SK-N-SH (cell line): Measurements from ENCODE around the gene SCAANT1. TPM values are rescaled to one million over a fixed set of nuclear protein-coding genes. Genes with fewer than 3 reads are reported as not detected.

Experiments used
- CTCF ChIA-PET: fragments of 300-600, 350-600 bp; formaldehyde crosslinking; extraction: SDS; loops from one replicate; lab custom pipeline; 2021; lab: Yijun Ruan, JAX
- POLR2A ChIA-PET: fragments of 350-600 bp; sonication (Branson Sonifier 250); formaldehyde crosslinking; extraction: SDS; loops from one replicate; lab custom pipeline; 2020; ENCODE audit warnings: antibody characterized with exemption, inconsistent platforms; lab: Yijun Ruan, JAX
- DNase-seq: peaks from one replicate; pipeline ENCODE4 v3.0.0; 2012
- H2AFZ ChIP-seq: fragments of 200-600 bp; sonication (generic); 2 replicates; pipeline ENCODE4 v1.8.1; 2016; ENCODE audit warnings: antibody characterized with exemption, mild to moderate bottlenecking, low read depth
- H3F3A ChIP-seq: fragments of 200-600 bp; sonication (generic); replicated peaks from 2 replicates; pipeline ENCODE3; 2016; ENCODE audit warnings: antibody characterized with exemption, mild to moderate bottlenecking; ENCODE audit not compliant: insufficient read depth
- H3K27ac ChIP-seq, 2 experiments: fragments of 200-500 bp in 1 of 2; fragments of 200-600 bp in 1 of 2; sonication (Bioruptor generic) in 1 of 2; sonication (generic), shearing (Covaris generic) in 1 of 2; 2 replicates each; pipeline versions ENCODE4 v1.5.1 to v1.6.1; 2014 to 2016; ENCODE audit warnings: low read depth in 2 of 2, inconsistent platforms in 1 of 2, low read length in 1 of 2, mild to moderate bottlenecking in 1 of 2, mixed read lengths in 1 of 2
- H3K27me3 ChIP-seq: fragments of 200-600 bp; sonication (generic), shearing (Covaris generic); 2 replicates; pipeline ENCODE4 v1.6.1; 2016; ENCODE audit warnings: mixed run types; ENCODE audit not compliant: insufficient read depth
- H3K36me3 ChIP-seq, 2 experiments: fragments of 200-500 bp in 1 of 2; fragments of 200-600 bp in 1 of 2; sonication (Bioruptor generic) in 1 of 2; sonication (generic) in 1 of 2; replicated peaks in 1 of 2; 2 replicates each; pipeline versions ENCODE3 to v1.5.1; 2014 to 2016; ENCODE audit warnings: low read length in 1 of 2, mild to moderate bottlenecking in 1 of 2; ENCODE audit not compliant: insufficient read depth in 2 of 2, control insufficient read depth in 1 of 2
- H3K4me1 ChIP-seq, 2 experiments: fragments of 200-500 bp in 1 of 2; fragments of 200-600 bp in 1 of 2; sonication (Bioruptor generic) in 1 of 2; sonication (generic), shearing (Covaris generic) in 1 of 2; 2 replicates each; pipeline versions ENCODE4 v1.5.1 to v1.6.1; 2014 to 2016; ENCODE audit warnings: low read depth in 1 of 2, low read length in 1 of 2, mixed run types in 1 of 2; ENCODE audit not compliant: insufficient read depth in 2 of 2, control insufficient read depth in 1 of 2
- H3K4me2 ChIP-seq: fragments of 200-600 bp; sonication (generic), shearing (Covaris generic); 2 replicates; pipeline ENCODE4 v1.6.1; 2017; ENCODE audit warnings: mixed run types
- H3K4me3 ChIP-seq, 2 experiments: fragments of 200-500 bp in 1 of 2; fragments of 200-600 bp in 1 of 2; sonication (Bioruptor generic) in 1 of 2; sonication (generic), shearing (Covaris generic) in 1 of 2; 2 replicates each; pipeline versions ENCODE4 v1.5.1 to v1.8.1; 2014 to 2016; ENCODE audit warnings: low read depth in 2 of 2, inconsistent platforms in 1 of 2, low read length in 1 of 2, mild to moderate bottlenecking in 1 of 2, mixed read lengths in 1 of 2, moderate library complexity in 1 of 2
- H3K79me2 ChIP-seq: fragments of 200-600 bp; sonication (generic); 2 replicates; pipeline ENCODE4 v1.8.1; 2017; ENCODE audit warnings: mild to moderate bottlenecking; ENCODE audit not compliant: insufficient read depth
- H3K9ac ChIP-seq: fragments of 200-600 bp; sonication (generic); 2 replicates; pipeline ENCODE4 v1.6.1; 2017; ENCODE audit warnings: mixed run types
- H3K9me2 ChIP-seq: fragments of 200-600 bp; sonication (generic); 2 replicates; pipeline ENCODE4 v1.6.1; 2017; ENCODE audit warnings: mixed run types
- H3K9me3 ChIP-seq: fragments of 200-600 bp; sonication (generic); 2 replicates; pipeline ENCODE4 v1.6.1; 2017; ENCODE audit warnings: mixed run types, mild to moderate bottlenecking, moderate library complexity
- H4K20me1 ChIP-seq: fragments of 200-600 bp; sonication (generic); 2 replicates; pipeline ENCODE4 v1.6.1; 2017; ENCODE audit warnings: mild to moderate bottlenecking, mixed run types; ENCODE audit not compliant: insufficient read depth
- CHD2 ChIP-seq: fragments of 150-350 bp; IDR thresholded peaks from 2 replicates; pipeline ENCODE4 v1.6.1; 2018; ENCODE audit warnings: low read length; ENCODE audit not compliant: partially characterized antibody
- CTCF ChIP-seq: fragments of 200-600 bp; sonication (generic); IDR thresholded peaks from 2 replicates; pipeline ENCODE4 v1.6.1; 2017; ENCODE audit warnings: antibody characterized with exemption, mild to moderate bottlenecking, moderate library complexity
- EP300 ChIP-seq, 2 experiments: IDR thresholded peaks; 2 replicates each; pipeline versions ENCODE4 v1.4.0 to v1.6.1; 2012; ENCODE audit warnings: borderline replicate concordance in 1 of 2, low read depth in 1 of 2, low read length in 1 of 2
- EZH2phosphoT487 ChIP-seq: fragments of 200-600 bp; sonication (generic); IDR thresholded peaks from 2 replicates; pipeline ENCODE4 v1.6.1; 2017; ENCODE audit warnings: low read depth, mixed run types, mild to moderate bottlenecking, antibody characterized with exemption, moderate library complexity, borderline replicate concordance
- FOXM1 ChIP-seq: IDR thresholded peaks from 2 replicates; pipeline ENCODE4 v1.4.0; 2012; ENCODE audit warnings: low read depth, mild to moderate bottlenecking
- GABPA ChIP-seq: IDR thresholded peaks from 2 replicates; pipeline ENCODE4 v1.4.0; 2012; ENCODE audit warnings: low read depth, mild to moderate bottlenecking
- JUND ChIP-seq: IDR thresholded peaks from 2 replicates; pipeline ENCODE4 v1.4.0; 2012
- MEF2A ChIP-seq: IDR thresholded peaks from 2 replicates; pipeline ENCODE4 v1.4.0; 2012; ENCODE audit warnings: low read depth, borderline replicate concordance
- MXI1 ChIP-seq: IDR thresholded peaks from 2 replicates; pipeline ENCODE4 v1.6.1; 2012; ENCODE audit warnings: mild to moderate bottlenecking, low read depth, low read length, improper control_type of control experiment
- NRF1 ChIP-seq: IDR thresholded peaks from 2 replicates; pipeline ENCODE4 v1.6.1; 2012; ENCODE audit warnings: low read depth, mild to moderate bottlenecking, low read length
- POLR2AphosphoS5 ChIP-seq: IDR thresholded peaks from 2 replicates; pipeline ENCODE4 v1.6.1; 2012; ENCODE audit warnings: low read depth, low read length
- RAD21 ChIP-seq: IDR thresholded peaks from 2 replicates; pipeline ENCODE4 v1.6.1; 2012; ENCODE audit warnings: mild to moderate bottlenecking, low read length
- RCOR1 ChIP-seq: fragments of 150-350 bp; IDR thresholded peaks from 2 replicates; pipeline ENCODE4 v1.6.1; 2017; ENCODE audit warnings: antibody characterized with exemption, low read length
- REST ChIP-seq: IDR thresholded peaks from 2 replicates; pipeline ENCODE4 v1.6.1; 2012; ENCODE audit warnings: mild to moderate bottlenecking, low read depth, low read length, moderate library complexity
- RFX5 ChIP-seq: IDR thresholded peaks from 2 replicates; pipeline ENCODE4 v1.6.1; 2012; ENCODE audit warnings: mild to moderate bottlenecking, improper control_type of control experiment, low read length
- RXRA ChIP-seq: IDR thresholded peaks from 2 replicates; pipeline ENCODE4 v1.4.0; 2012; ENCODE audit warnings: low read depth, mild to moderate bottlenecking, borderline replicate concordance
- SIN3A ChIP-seq: IDR thresholded peaks from 2 replicates; pipeline ENCODE4 v1.6.1; 2012; ENCODE audit warnings: low read depth, mild to moderate bottlenecking, low read length, moderate library complexity, borderline replicate concordance
- SMC3 ChIP-seq: IDR thresholded peaks from 2 replicates; pipeline ENCODE4 v1.6.1; 2012; ENCODE audit warnings: low read depth, low read length, improper control_type of control experiment
- YY1 ChIP-seq: IDR thresholded peaks from 2 replicates; pipeline ENCODE4 v1.4.0; 2012; ENCODE audit warnings: low read depth, mild to moderate bottlenecking
- WGBS: methylation state at CpG from one replicate; pipeline ENCODE4 v1.1.6; 2017; ENCODE audit warnings: low lambda C conversion rate; 5-methylcytosine and 5-hydroxymethylcytosine counted together
- polyA plus RNA-seq, 3 experiments: library from polyadenylated mRNA; depleted of rRNA; stranded (reverse); fragments of >200 nt; gene quantifications; 2 replicates each; pipeline ENCODE4 v1.2.3, GENCODE V29; 2012

Gene SCAANT1
- polyA plus RNA-seq, 1 of the 3 experiments (the other 2 are of a cell fraction): not detected

GRCh38 chr3:63961891-63962290 lies 49.7 kb upstream of the SCAANT1 start:
- TF ChIP-seq CTCF (peak; percentile 70), GABPA (no peak), JUND (no peak), NRF1 (no peak), EP300 (IDR thresholded peaks at IDR 0.05; ENCODE audit: borderline replicate concordance in 1 of 2, low read depth in 1 of 2, low read length in 1 of 2) (no peak), MEF2A (no peak), MXI1 (no peak), FOXM1 (no peak), POLR2AphosphoS5 (no peak), RAD21 (peak; percentile 52), RXRA (no peak), EZH2phosphoT487 (no peak), REST (no peak), CHD2 (no peak), RFX5 (no peak), RCOR1 (no peak), SIN3A (no peak), YY1 (no peak), SMC3 (peak; percentile 40; the same call in 1 of the 2 replicates)
- DNase-seq: peak; percentile 39
- H3K27me3 ChIP-seq: no peaks in the 10 kb centered on the region
- no peak overlapping the region for H3K4me3 ChIP-seq
- H3K36me3 ChIP-seq: peaks cover 0 to 14% of the 10 kb centered on the region in 2 experiments
- H3K79me2 ChIP-seq: peaks cover 67% of the 10 kb centered on the region
- peaks cover 12% of the 10 kb centered on the region for H3F3A ChIP-seq
- H3K9ac ChIP-seq: no peak overlapping the region
- H3K4me2 ChIP-seq: no peak overlapping the region
- POLR2A ChIA-PET: no interaction called here
- no peaks in the 10 kb centered on the region for H3K9me2 ChIP-seq
- H2AFZ ChIP-seq: no peak overlapping the region
- no peaks in the 10 kb centered on the region for H3K9me3 ChIP-seq
- H4K20me1 ChIP-seq: peaks cover 17% of the 10 kb centered on the region
- H3K4me1 ChIP-seq: peaks cover 17 to 24% of the 10 kb centered on the region in 2 experiments; a peak in 3 of 4 replicates
- WGBS: 39% methylated on average over 2 of the region's 2 CpGs
- no peak overlapping the region for H3K27ac ChIP-seq
- CTCF ChIA-PET: interaction anchor here (0.7 to 8.7 kb wide), 26 partner anchors 8 to 639 kb away, joined by 3 to 118 read pairs (median 5); partner anchors contain the start of genes PSMD6 and SCAANT1
